HCT116 (cell line): ENCODE results near the gene PIKFYVE.

Experiments used
- CEBPB ChIP-seq: IDR thresholded peaks from 2 replicates; pipeline ENCODE4 v1.6.1; 2012; ENCODE audit warnings: low read depth
- EZH2 ChIP-seq: fragments of 200-600 bp; sonication (generic); IDR thresholded peaks from 2 replicates; pipeline ENCODE4 v1.6.1; 2017; ENCODE audit warnings: antibody characterized with exemption, mixed run types
- FOSL1 ChIP-seq: IDR thresholded peaks from 2 replicates; pipeline ENCODE4 v1.6.1; 2012; ENCODE audit warnings: low read depth
- JUND ChIP-seq: IDR thresholded peaks from 2 replicates; pipeline ENCODE4 v1.6.1; 2012
- SRF ChIP-seq: IDR thresholded peaks from 2 replicates; pipeline ENCODE4 v1.6.1; 2012; ENCODE audit warnings: low read depth
- TCF7L2 ChIP-seq: IDR thresholded peaks from 2 replicates; pipeline ENCODE4 v1.7.0; 2011; ENCODE audit warnings: borderline replicate concordance, inconsistent platforms; ENCODE audit not compliant: insufficient read depth, insufficient read length; ENCODE audit errors: extremely low read depth
- YY1 ChIP-seq: IDR thresholded peaks from 2 replicates; pipeline ENCODE4 v1.6.1; 2011; ENCODE audit warnings: low read length, low read depth, moderate library complexity, mild to moderate bottlenecking; ENCODE audit not compliant: insufficient replicate concordance; ENCODE audit errors: extremely low read depth
- ZNF274 ChIP-seq: fragments of 200-500 bp; sonication (Bioruptor generic); IDR thresholded peaks from 2 replicates; pipeline ENCODE4 v1.6.1; 2014; ENCODE audit warnings: mild to moderate bottlenecking, low read depth, low read length, inconsistent platforms
- TF ChIP-seq, protein P1 (sequence below), 3 experiments: fragments of 200-600 bp in 1 of 3; sonication (generic) in 1 of 3; IDR thresholded peaks in 2 of 3; conservative IDR thresholded peaks in 1 of 3; 2 replicates each; pipeline ENCODE4 v1.5.1; 2012 to 2017; ENCODE audit warnings: low read depth in 2 of 3, low read length in 2 of 3, antibody characterized with exemption in 1 of 3, borderline replicate concordance in 1 of 3, control low read depth in 1 of 3, mild to moderate bottlenecking in 1 of 3, mixed read lengths in 1 of 3, mixed run types in 1 of 3, moderate library complexity in 1 of 3; ENCODE audit not compliant: insufficient read depth in 1 of 3
- TF ChIP-seq, protein P2 (sequence below): IDR thresholded peaks from 2 replicates; pipeline ENCODE4 v1.6.1; 2012

DNA sequence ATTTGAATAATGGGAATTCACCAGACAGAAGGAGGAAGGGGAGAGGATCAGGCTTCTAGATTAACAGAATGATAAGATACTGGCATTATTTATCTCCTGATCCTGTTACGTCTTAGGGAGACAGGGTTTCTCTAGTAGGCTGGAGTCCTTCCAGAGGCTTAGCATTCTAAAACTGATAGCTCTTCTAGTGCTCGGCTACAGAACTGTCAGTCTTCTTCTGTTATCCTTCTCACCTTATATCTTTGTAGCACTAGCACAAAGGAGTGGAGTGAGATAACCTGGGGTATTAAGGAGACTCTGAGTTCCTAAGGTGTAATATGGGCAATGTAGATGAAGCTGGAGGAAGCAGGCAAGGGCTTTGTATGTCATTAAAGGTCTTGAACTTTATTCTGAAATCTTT is 52.1 kb downstream of the PIKFYVE start:
- TF ChIP-seq YY1, result no peak
- TF ChIP-seq, protein P1, sequence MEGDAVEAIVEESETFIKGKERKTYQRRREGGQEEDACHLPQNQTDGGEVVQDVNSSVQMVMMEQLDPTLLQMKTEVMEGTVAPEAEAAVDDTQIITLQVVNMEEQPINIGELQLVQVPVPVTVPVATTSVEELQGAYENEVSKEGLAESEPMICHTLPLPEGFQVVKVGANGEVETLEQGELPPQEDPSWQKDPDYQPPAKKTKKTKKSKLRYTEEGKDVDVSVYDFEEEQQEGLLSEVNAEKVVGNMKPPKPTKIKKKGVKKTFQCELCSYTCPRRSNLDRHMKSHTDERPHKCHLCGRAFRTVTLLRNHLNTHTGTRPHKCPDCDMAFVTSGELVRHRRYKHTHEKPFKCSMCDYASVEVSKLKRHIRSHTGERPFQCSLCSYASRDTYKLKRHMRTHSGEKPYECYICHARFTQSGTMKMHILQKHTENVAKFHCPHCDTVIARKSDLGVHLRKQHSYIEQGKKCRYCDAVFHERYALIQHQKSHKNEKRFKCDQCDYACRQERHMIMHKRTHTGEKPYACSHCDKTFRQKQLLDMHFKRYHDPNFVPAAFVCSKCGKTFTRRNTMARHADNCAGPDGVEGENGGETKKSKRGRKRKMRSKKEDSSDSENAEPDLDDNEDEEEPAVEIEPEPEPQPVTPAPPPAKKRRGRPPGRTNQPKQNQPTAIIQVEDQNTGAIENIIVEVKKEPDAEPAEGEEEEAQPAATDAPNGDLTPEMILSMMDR (IDR thresholded peaks at IDR 0.05 in 2 of 3, conservative IDR thresholded peaks at IDR 0.05 in 1 of 3; ENCODE audit: borderline replicate concordance in 1 of 3, insufficient read depth in 1 of 3, low read depth in 2 of 3, low read length in 2 of 3), result no peak
- no peak for TF ChIP-seq FOSL1
- no peak for TF ChIP-seq ZNF274
- TF ChIP-seq JUND, result no peak
- TF ChIP-seq TCF7L2, result no peak
- TF ChIP-seq EZH2, result no peak
- TF ChIP-seq CEBPB, result no peak
- TF ChIP-seq, protein P2, sequence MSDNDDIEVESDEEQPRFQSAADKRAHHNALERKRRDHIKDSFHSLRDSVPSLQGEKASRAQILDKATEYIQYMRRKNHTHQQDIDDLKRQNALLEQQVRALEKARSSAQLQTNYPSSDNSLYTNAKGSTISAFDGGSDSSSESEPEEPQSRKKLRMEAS, result no peak
- no peak for TF ChIP-seq SRF
